ENCODE data around the gene HIGD1B. TPM values are rescaled to one million over a fixed set of nuclear protein-coding genes. Genes with fewer than 3 reads are reported as not detected.

The HIGD1B gene
- total and polyA plus RNA-seq, 12 donors = 0.50 to 7.1 (median 1.8) TPM; not detected in 8

Small RNA genes within 50 kb of the gene (small RNA-seq; reads per million reads assigned to genes)
- 0 reads per million in 2 donors for gene RN7SL405P

Other genes starting within 250 kb of the HIGD1B start
- gene MEIOC, start 191.4 kb upstream of the HIGD1B start, total RNA-seq = under 1 TPM in 1 of 9 donors, not detected in 8; 0.06 TPM
- under 1 TPM in 1 of 3 donors, not detected in 2; 0.10 TPM for gene MEIOC, start 191.4 kb upstream of the HIGD1B start, polyA plus RNA-seq
- 10 to 100 TPM; 12.4 to 42.0 (median 19.4) TPM for gene CCDC43, start 158.1 kb upstream of the HIGD1B start, total RNA-seq
- gene CCDC43, start 158.1 kb upstream of the HIGD1B start, polyA plus RNA-seq = 10 to 100 TPM; 10.6 to 34.6 (median 11.3) TPM
- 1 to 10 TPM; 2.1 to 8.1 (median 4.7) TPM for gene DBF4B, start 139.2 kb upstream of the HIGD1B start, total RNA-seq
- 10 to 100 TPM in 1 of 3 donors, 1 to 10 TPM in 2; 1.9 to 10.5 (median 3.7) TPM for gene DBF4B, start 139.2 kb upstream of the HIGD1B start, polyA plus RNA-seq
- under 1 TPM in 7 of 9 donors, not detected in 2; 0.19 to 0.55 (median 0.29) TPM for gene ADAM11, start 88.9 kb upstream of the HIGD1B start, total RNA-seq
- gene ADAM11, start 88.9 kb upstream of the HIGD1B start, polyA plus RNA-seq = under 1 TPM; 0.05 to 0.80 (median 0.57) TPM
- 10 to 100 TPM in 1 of 9 donors, 1 to 10 TPM in 6, under 1 TPM in 2; 0.69 to 12.3 (median 2.6) TPM for gene GJC1, start 17.6 kb upstream of the HIGD1B start, total RNA-seq
- 1 to 10 TPM; 1.0 to 1.5 (median 1.1) TPM for gene GJC1, start 17.6 kb upstream of the HIGD1B start, polyA plus RNA-seq
- 100 to 1,000 TPM in 3 of 9 donors, 10 to 100 TPM in 6; 51.2 to 113 (median 91.9) TPM for gene EFTUD2, start 51.6 kb downstream of the HIGD1B start, total RNA-seq
- 100 to 1,000 TPM in 1 of 3 donors, 10 to 100 TPM in 2; 30.5 to 122 (median 45.8) TPM for gene EFTUD2, start 51.6 kb downstream of the HIGD1B start, polyA plus RNA-seq
- gene GFAP, start 67.6 kb downstream of the HIGD1B start, total RNA-seq = 1 to 10 TPM in 6 of 9 donors, under 1 TPM in 2, not detected in 1; 0.39 to 9.1 (median 1.5) TPM
- gene GFAP, start 67.6 kb downstream of the HIGD1B start, polyA plus RNA-seq = 1 to 10 TPM in 1 of 3 donors, under 1 TPM in 2; 0.62 to 3.2 (median 0.98) TPM
- 1 to 10 TPM in 3 of 9 donors, under 1 TPM in 5, not detected in 1; 0.21 to 1.6 (median 0.85) TPM for gene KIF18B, start 99.9 kb downstream of the HIGD1B start, total RNA-seq
- gene KIF18B, start 99.9 kb downstream of the HIGD1B start, polyA plus RNA-seq = under 1 TPM; 0.20 to 0.46 (median 0.24) TPM
- gene C1QL1, start 120.4 kb downstream of the HIGD1B start, total RNA-seq = 1 to 10 TPM in 3 of 9 donors, under 1 TPM in 2, not detected in 4; 0.55 to 1.5 (median 1.3) TPM
- gene C1QL1, start 120.4 kb downstream of the HIGD1B start, polyA plus RNA-seq = 1 to 10 TPM in 1 of 3 donors, under 1 TPM in 2; 0.27 to 3.3 (median 0.88) TPM
- gene DCAKD, start 203.7 kb downstream of the HIGD1B start, total RNA-seq = 100 to 1,000 TPM in 2 of 9 donors, 10 to 100 TPM in 7; 53.1 to 115 (median 66.8) TPM
- 10 to 100 TPM; 34.9 to 40.6 (median 35.2) TPM for gene DCAKD, start 203.7 kb downstream of the HIGD1B start, polyA plus RNA-seq
- gene NMT1, start 213.4 kb downstream of the HIGD1B start, total RNA-seq = 100 to 1,000 TPM in 7 of 9 donors, 10 to 100 TPM in 2; 85.9 to 174 (median 129) TPM
- 100 to 1,000 TPM; 119 to 170 (median 163) TPM for gene NMT1, start 213.4 kb downstream of the HIGD1B start, polyA plus RNA-seq

Data from adrenal gland (tissue), 12 donors.